HG03558 (cell line): Measurements from ENCODE around the gene EDEM3.

Experiments
- ATAC-seq: cut with Tn5 transposase; IDR thresholded peaks from one replicate; pipeline ENCODE4 v1.9.1; 2021; ENCODE audit warnings: moderate number of reproducible peaks; ENCODE audit not compliant: unreplicated experiment; ENCODE audit errors: extremely low read depth

EDEM3 gene

DNA sequence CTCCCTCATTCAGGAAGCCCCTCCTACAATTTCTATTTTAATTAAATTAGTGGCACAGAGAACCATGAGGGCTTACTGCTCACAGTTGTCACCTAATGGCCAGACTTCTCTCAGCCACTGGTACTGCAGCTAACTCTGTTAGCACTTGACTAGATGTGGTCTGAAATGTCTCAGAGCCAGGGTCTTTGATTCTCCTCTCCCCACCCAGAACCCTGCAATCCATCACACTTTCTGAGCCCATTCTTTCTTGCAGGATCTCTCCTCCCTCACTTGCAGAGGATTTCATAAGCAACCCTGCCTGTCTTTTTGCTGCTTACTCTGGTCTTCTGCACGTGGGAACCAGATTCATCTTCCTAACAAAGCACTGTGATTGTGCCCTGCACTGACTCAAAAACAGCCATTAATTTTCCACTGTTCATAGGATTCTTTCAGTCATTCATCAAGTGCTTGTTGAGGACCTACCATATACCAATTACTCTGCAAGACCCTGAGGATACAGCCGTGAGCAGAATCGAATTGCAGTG lies 108.4 kb downstream of the EDEM3 start:
- ATAC-seq: no peak

DNA sequence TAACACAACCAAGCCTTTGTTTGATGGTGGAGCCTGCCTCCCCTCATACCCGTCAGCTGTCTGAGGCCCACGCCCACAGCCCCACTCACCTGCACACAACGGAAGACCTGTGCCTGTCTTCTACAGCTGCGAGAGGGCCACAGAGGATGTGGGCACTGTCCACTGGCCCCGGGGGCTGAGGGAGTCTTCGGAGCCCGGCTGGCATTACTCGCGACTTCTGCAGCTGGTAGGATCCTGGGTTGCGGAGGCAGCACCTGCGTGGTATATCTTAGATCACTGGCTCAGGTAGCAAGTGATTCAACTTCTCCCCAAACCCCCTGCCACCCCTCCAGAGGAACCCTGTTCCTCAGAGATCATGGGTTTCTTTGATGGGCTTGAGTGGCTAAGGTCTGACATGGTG lies 109.9 kb downstream of the EDEM3 start:
- no peak for ATAC-seq

DNA sequence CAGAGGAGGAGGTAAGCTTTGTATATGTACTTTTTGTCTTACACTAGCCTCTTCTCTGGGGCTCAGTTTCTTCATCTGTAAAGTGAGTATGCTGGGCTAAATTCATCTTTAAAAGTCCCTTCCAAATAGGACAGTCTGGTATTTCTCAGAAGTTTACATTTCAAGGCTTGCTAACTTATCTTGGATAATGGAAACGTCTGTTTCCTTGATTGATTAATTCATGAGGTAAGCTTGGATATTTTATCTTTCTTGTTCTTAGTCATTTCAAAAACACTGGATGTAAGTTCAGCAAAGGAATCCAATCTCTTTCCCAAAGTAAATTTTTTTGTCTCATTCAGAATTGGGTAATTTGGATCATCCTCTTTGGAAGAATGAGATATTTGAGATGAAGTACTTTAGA lies 111.0 kb downstream of the EDEM3 start:
- ATAC-seq: no peak

DNA sequence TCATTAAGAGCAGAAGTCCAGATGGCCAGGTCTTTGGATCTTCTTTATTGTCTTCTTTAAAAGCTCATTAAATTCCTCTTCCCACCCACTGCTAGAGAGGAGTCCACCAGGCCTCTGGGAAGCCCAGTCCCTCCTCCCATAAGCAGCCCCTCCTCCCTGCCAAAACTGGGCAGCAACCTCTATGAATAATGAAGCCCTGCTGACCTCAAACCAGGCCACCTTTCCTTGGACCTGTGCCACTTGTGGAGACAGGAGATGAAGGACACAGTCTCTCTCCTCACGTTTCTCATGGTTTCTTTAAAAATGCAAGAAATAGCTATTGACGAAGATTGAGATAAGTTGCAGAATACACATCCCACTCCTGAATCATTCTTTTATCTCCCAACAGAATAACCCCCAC lies 112.8 kb downstream of the EDEM3 start:
- no peak for ATAC-seq

DNA sequence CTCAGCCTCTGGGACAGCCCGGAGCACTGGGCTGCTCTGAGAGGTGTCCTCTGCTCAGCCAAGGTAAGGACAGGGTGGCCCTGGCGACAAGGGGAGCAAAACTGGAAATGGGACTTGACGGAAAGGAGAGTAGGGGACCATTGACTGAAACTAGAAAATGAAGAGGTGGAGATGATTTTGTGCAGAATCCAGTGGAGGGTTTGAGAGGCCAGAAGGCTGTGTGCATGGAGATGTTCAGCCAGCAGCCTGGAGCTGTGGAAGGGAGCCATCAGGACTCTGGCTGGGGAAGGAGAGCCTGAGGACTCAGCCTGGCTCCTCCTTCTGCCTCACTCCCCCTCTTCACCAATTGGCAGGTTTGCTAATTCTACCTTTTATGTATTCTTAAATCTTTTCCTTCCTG lies 114.2 kb downstream of the EDEM3 start:
- no peak for ATAC-seq
